HEK293T (cell line): ENCODE measurements around the gene PIK3CG.

ENCODE experiments used
- CTCF ChIA-PET: fragments of 350-600 bp; formaldehyde crosslinking; extraction: SDS; loops from one replicate; lab custom pipeline; 2021; ENCODE audit warnings: antibody characterized with exemption, inconsistent platforms; lab: Yijun Ruan, JAX
- POLR2A ChIA-PET: fragments of 350-600 bp; formaldehyde crosslinking; extraction: SDS; loops from one replicate; lab custom pipeline; 2020; ENCODE audit warnings: antibody characterized with exemption, inconsistent platforms; lab: Yijun Ruan, JAX
- DNase-seq: peaks from one replicate; pipeline ENCODE4 v3.0.0; 2012; ENCODE audit warnings: mixed read lengths; ENCODE audit errors: extremely low spot score
- ARNT ChIP-seq: fragments of 450-650 bp; IDR thresholded peaks from 2 replicates; pipeline ENCODE4 v1.6.1; 2017; ENCODE audit warnings: mild to moderate bottlenecking
- BHLHE40 ChIP-seq: fragments of 450-650 bp; IDR thresholded peaks from 2 replicates; pipeline ENCODE4 v1.6.1; 2016; ENCODE audit warnings: mild to moderate bottlenecking, moderate library complexity, borderline replicate concordance
- CTBP1 ChIP-seq: fragments of 450-650 bp; IDR thresholded peaks from 2 replicates; pipeline ENCODE4 v1.6.1; 2016; ENCODE audit warnings: borderline replicate concordance
- ELF4 ChIP-seq: fragments of 450-650 bp; IDR thresholded peaks from 2 replicates; pipeline ENCODE4 v1.6.1; 2017; ENCODE audit warnings: antibody characterized with exemption
- FOXA1 ChIP-seq: fragments of 450-650 bp; IDR thresholded peaks from 2 replicates; pipeline ENCODE4 v1.6.1; 2016; ENCODE audit warnings: mild to moderate bottlenecking
- FOXK2 ChIP-seq: fragments of 450-650 bp; IDR thresholded peaks from 2 replicates; pipeline ENCODE4 v1.6.1; 2016; ENCODE audit warnings: mild to moderate bottlenecking
- FOXM1 ChIP-seq: fragments of 450-650 bp; IDR thresholded peaks from 2 replicates; pipeline ENCODE4 v1.6.1; 2017; ENCODE audit warnings: mild to moderate bottlenecking, borderline replicate concordance
- HDGF ChIP-seq: fragments of 450-650 bp; IDR thresholded peaks from 2 replicates; pipeline ENCODE4 v1.6.1; 2017; ENCODE audit warnings: antibody characterized with exemption, borderline replicate concordance
- L3MBTL2 ChIP-seq: fragments of 450-650 bp; conservative IDR thresholded peaks from 2 replicates; pipeline ENCODE4 v1.6.1; 2016; ENCODE audit warnings: mild to moderate bottlenecking
- LEF1 ChIP-seq: fragments of 450-650 bp; IDR thresholded peaks from 2 replicates; pipeline ENCODE4 v1.6.1; 2017; ENCODE audit warnings: mild to moderate bottlenecking, borderline replicate concordance
- NFRKB ChIP-seq: fragments of 450-650 bp; IDR thresholded peaks from 2 replicates; pipeline ENCODE4 v1.6.1; 2016; ENCODE audit warnings: mild to moderate bottlenecking, moderate library complexity
- SP1 ChIP-seq: fragments of 450-650 bp; IDR thresholded peaks from 2 replicates; pipeline ENCODE4 v1.6.1; 2017
- SUZ12 ChIP-seq: fragments of 450-650 bp; IDR thresholded peaks from 2 replicates; pipeline ENCODE4 v1.6.1; 2016; ENCODE audit warnings: mild to moderate bottlenecking
- TARDBP ChIP-seq: fragments of 450-650 bp; IDR thresholded peaks from 2 replicates; pipeline ENCODE4 v1.6.1; 2016
- ZNF384 ChIP-seq: fragments of 450-650 bp; IDR thresholded peaks from 2 replicates; pipeline ENCODE4 v1.6.1; 2016
- TF ChIP-seq, protein P1 (sequence below): fragments of 450-650 bp; IDR thresholded peaks from 2 replicates; pipeline ENCODE4 v1.6.1; 2016

Gene PIK3CG

DNA sequence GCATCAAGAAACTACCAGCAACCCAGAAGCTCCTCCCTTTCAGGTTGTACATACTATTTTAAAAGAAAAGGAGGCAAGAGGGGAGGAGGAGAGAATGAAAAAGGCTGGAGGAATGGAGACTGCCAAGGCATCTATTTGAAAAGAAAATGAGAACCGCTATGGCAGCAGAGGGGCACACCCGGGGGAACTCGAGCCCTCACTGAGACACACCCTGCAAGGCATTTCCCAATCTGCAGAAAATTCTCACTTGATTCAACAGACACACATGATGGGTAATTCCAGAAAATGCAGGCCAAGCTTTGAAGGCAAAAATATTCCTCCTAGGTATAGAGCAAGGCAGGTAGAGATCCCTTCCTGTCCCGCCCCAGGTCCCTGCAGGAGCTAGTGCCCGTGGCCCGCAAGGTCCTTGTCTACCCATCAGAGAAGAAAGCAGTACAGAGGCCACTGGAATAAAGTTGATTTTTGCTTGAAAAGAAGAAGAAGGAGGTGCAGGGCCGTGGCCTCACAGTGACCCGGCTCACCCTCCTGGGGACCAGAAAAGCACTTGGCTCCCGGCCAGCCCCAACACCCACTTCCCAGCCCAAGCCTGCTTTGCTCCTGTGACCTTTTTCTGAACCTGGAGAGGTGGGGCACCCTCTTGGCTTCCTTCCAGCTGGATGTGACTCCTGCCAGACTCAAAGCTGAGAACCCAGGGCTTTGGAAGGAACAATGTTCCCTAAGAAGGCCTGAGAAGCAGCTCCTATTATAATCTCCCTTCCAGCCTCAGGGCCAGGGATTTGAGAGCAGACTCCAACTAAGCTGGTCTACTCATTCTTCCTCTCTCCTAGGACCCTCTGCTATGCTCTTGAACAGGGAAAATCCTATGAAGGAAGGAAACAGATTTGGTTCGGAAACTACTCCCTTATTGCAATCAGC, 6.2 kb upstream of the PIK3CG start:
- DNase-seq, result no peak
- POLR2A ChIA-PET, result no interaction called here
- CTCF ChIA-PET, result interaction anchor here (1.1 kb wide), 1 partner anchor 13 kb away, joined by 3 read pairs; no protein-coding TSS in a partner anchor

DNA sequence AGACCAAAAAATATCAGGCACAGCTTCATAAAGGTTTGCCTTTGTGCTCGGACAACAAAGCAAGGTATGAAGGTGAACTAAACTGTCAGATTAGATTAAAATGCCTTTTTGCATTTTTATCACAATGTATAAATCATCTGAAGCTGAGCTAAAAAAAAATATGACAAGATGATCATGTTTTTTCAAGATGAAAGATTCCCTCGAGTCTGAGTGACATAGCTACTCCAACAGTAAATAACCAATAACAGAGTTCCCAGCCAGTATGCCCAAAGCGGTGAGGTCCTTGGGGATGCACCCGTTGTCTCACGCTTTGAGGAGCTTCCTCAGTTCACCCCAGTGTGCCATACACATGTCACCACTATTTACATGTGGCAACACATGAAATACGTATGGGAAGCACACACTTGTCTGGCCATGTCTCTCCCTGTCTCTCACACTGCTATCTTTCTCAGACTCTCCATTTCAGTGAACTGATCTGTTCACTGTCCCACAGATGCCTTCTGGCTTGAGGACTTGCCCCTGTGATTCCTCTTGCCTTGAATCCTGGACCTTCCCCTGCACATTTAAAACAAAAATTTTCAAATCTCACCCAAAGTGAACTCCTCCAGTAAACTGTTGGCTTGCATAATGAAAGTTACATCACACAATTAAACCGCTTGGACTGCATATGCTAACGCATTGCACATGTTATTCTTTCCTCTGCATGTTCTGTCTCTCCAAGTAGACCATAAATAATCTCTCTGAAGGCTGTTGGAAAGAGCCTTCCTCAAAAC, 2.6 kb upstream of the PIK3CG start:
- CTCF ChIA-PET, result no interaction called here

More for the DNA sequence above, 6.2 kb upstream of the PIK3CG start:
- TF ChIP-seq SUZ12 (no peak), TARDBP (no peak), FOXK2 (no peak), SP1 (no peak), NFRKB (no peak), CTBP1 (no peak), HDGF (no peak), ELF4 (no peak), L3MBTL2 (no peak), LEF1 (no peak), ARNT (no peak)
- TF ChIP-seq, protein P1, sequence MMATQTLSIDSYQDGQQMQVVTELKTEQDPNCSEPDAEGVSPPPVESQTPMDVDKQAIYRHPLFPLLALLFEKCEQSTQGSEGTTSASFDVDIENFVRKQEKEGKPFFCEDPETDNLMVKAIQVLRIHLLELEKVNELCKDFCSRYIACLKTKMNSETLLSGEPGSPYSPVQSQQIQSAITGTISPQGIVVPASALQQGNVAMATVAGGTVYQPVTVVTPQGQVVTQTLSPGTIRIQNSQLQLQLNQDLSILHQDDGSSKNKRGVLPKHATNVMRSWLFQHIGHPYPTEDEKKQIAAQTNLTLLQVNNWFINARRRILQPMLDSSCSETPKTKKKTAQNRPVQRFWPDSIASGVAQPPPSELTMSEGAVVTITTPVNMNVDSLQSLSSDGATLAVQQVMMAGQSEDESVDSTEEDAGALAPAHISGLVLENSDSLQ, result no peak

DNA sequence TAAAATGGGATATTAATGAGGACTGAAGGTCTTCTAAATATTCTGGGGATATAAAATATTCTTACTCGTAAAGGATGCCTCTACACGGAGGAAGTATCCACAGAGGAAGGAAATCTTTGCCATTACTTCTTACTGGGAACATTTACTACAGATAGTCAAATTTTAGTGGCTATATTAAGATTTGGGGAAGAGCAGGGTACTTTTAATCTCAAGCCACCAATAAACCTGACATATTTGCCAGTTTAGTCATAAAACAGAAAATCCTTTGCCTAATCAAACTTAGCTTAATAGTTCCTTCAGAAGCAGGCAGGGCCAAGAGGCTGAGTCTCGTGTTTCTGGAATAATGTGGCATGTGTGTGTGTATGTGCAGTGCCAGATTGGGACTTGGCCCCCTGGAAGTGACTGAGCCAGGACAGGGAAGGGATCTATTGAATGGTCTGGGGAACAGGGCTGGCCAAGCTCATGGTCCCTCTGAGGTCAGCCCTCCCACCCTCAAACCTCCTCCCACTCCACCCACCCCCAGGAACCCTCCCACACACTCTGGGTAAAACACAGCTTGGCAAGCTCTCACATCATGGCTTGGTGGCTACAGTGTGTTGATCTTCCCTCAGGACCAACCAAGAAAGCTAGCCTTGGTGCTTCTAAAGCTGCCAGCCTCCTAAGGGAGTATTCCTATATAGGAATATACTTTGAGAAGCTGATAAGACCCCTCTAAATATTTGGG, 1.6 kb upstream of the PIK3CG start:
- CTCF ChIA-PET, result no interaction called here
- TF ChIP-seq SP1, result no peak
- TF ChIP-seq FOXM1, result no peak
- no peak for TF ChIP-seq NFRKB
- no peak for TF ChIP-seq CTBP1
- TF ChIP-seq FOXA1, result no peak
- TF ChIP-seq LEF1, result no peak
- TF ChIP-seq TARDBP, result no peak
- TF ChIP-seq ELF4, result no peak
- no peak for TF ChIP-seq BHLHE40
- DNase-seq, result no peak
- POLR2A ChIA-PET, result no interaction called here

More for the DNA sequence above, 2.6 kb upstream of the PIK3CG start:
- TF ChIP-seq, protein P1, result no peak
- TF ChIP-seq FOXK2, result no peak
- TF ChIP-seq ZNF384, result no peak
- POLR2A ChIA-PET, result no interaction called here
- no peak for DNase-seq

DNA sequence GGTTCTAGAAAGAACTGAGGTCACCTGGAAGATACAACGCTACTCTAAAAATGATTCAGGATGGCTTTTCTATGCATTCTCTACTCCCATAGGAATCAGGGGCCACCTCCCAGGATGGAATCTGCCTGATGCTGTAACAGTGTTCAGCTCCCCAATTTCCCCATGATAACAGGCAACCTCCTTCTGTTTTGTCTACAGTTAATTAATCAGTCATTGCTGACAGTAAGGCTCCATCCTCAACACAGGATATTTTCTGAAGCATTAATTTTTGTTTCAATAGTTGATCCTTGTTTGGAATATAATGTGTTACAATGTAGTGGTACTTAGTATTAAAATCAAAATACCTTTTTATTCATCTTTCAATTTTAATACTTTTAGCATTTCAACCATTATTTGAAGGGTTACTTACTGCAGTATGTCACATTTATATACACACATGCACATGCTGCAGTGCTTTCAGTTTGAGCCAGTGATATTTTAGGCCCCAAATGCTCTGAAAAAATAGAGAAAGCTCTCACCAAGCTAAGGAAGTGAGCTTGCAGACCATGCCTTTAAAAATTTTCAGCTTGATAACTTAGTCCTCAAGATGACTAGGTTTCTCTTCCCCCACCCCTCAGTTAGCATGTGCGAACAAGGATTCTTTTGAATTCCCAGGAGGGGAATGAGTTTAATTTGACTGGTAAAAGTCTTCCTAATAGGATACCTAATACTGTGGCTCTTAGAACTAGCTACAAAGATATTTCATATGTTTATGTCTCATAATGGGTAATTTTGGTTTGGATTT, 592 bp upstream of the PIK3CG start:
- no peak for DNase-seq
- TF ChIP-seq HDGF (no peak), CTBP1 (no peak), LEF1 (no peak), ZNF384 (no peak), BHLHE40 (no peak), SP1 (no peak), SUZ12 (no peak), ARNT (no peak), FOXM1 (no peak)
- ChIA-PET POLR2A (no interaction called here), CTCF (no interaction called here)

DNA sequence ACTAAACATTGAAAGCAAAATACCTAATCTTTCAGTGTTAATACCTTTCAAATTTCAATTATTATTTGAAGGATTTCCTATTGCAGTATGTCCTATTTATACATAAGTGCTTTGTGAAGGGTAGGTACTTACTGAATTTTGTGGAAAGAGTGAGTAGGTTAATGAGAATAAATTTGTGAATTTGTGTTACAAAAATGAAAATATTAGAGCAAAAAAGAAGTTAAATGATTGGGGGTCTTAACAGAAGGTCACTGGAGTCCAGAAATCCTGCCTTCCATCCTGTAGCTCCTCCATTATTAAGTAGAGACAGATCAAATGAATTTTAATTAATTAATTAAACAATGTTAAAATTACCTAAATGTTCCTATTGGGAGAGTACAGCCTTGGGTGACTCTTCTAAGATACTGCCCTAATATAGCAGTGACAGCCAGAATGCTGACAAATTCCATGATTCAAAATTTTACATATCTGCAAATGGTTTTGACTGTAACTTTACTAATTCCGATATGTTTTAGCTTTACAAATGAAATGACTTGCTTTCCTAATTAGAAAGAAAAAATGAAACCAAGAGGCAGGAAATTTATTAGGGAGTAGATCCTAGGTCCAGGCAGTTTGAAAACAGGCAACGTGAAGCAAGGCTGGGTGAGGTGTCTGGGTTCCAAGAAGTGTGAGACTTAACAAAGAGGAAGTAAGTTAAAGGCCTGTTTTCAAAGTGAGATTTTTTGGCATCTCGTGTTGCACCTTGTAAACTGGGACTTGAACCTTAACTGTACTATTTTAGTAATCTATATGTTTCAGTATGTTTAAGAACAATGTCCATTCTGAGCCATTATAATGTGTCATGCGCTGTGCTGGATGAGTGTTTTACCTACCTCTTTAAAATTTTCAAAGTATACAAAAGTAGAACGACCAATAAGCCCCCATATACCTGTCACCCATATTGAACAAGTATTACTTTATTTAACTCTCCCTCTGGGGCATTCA, 1.5 kb downstream of the PIK3CG start:
- DNase-seq, result no peak
- ChIA-PET POLR2A (no interaction called here), CTCF (no interaction called here)
- TF ChIP-seq LEF1, result no peak
- no peak for TF ChIP-seq TARDBP
- TF ChIP-seq ELF4, result no peak
- TF ChIP-seq, protein P1, result no peak
- TF ChIP-seq SP1, result no peak
- TF ChIP-seq HDGF, result no peak
- no peak for TF ChIP-seq NFRKB
- no peak for TF ChIP-seq ARNT
- no peak for TF ChIP-seq SUZ12
- TF ChIP-seq BHLHE40, result no peak
- TF ChIP-seq L3MBTL2, result no peak
- no peak for TF ChIP-seq FOXA1
- no peak for TF ChIP-seq FOXK2
- no peak for TF ChIP-seq CTBP1
- TF ChIP-seq FOXM1, result no peak
- no peak for TF ChIP-seq ZNF384
